ENCODE results near the gene SLC7A9.

DNA sequence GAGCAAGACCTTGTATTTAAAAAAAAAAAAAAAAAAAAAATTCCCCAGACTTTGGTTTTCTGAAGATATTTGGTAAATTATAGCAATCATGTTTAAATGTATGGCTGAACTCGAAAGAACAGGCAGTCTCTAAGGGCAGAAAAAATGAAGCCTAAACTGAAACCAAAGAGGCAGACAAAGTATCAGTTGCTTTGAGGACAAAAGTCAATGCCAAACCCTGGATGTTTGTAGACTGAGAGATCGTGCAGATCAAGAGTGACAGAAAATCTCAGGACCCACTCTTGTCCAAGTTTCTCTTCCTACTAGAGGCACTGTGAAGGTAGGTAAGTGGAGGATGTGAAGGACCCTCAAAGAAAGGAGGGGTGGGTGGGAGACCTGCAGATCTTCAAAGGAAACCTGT, 11.1 kb upstream of the SLC7A9 start:
- TF ChIP-seq, protein P1, sequence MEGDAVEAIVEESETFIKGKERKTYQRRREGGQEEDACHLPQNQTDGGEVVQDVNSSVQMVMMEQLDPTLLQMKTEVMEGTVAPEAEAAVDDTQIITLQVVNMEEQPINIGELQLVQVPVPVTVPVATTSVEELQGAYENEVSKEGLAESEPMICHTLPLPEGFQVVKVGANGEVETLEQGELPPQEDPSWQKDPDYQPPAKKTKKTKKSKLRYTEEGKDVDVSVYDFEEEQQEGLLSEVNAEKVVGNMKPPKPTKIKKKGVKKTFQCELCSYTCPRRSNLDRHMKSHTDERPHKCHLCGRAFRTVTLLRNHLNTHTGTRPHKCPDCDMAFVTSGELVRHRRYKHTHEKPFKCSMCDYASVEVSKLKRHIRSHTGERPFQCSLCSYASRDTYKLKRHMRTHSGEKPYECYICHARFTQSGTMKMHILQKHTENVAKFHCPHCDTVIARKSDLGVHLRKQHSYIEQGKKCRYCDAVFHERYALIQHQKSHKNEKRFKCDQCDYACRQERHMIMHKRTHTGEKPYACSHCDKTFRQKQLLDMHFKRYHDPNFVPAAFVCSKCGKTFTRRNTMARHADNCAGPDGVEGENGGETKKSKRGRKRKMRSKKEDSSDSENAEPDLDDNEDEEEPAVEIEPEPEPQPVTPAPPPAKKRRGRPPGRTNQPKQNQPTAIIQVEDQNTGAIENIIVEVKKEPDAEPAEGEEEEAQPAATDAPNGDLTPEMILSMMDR (conservative IDR thresholded peaks at IDR 0.05; ENCODE audit: low read length): no peak
- TF ChIP-seq EZH2phosphoT487 (IDR thresholded peaks at IDR 0.05; ENCODE audit: borderline replicate concordance, low read depth, low read length): no peak
